Activated T-cell treated with anti-CD3 and anti-CD28 coated beads for 4 hours (primary cell): ENCODE data around the gene XK.
"Not testable (repeated sequence)": the region's sequence is repeated elsewhere in the genome, so short reads cannot be mapped to it uniquely, and the experiment has no call there.

Experiments
- DNase-seq: peaks from one replicate; pipeline ENCODE4 v3.0.0-alpha.2; 2020

Gene XK

DNA sequence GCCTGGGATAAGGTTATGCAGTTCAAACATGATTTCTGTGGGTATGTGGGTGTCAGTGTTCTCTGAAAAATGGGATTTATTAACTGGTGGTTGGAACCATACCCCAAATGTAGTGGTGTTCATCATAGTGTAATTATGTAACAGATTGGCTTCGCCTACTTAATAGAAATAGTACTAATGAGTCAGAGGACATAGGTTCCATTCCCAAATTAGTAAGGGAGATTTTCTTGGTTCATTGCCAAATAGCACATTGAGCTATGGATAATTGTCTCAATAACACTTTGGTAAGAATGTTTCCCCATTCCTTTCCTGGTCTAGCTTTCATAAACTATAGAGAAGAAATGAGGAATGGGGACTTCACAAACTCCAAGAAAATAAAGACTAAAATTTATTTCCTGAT lies 73.8 kb downstream of the XK start:
- DNase-seq: no peak

DNA sequence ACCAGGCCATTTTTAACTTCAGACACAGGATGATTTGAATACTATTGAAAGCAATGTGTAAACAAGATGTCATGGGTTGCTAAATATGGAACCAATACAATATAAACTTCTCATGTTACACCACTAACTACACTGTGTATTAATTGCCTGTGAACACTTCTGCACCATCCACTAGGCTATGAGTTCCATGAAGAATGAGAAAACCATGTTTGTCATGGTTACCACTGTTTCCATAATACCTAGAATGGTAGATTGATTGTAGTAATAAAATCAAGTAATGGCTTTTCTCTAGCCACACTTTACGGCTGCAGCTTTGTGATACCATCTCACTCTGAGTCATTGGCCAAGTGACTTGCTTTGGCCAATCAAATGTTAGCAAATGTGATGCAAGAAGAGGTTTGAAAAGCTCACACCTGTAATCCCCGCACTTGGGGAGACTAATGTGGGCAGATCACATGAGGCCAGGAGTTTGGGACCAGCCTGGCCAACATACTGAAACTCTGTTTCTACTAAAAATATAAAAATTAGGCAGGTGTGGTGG lies 74.4 kb downstream of the XK start:
- no peak for DNase-seq

GRCh38 chrX:37763400-37763799 lies 77.8 kb downstream of the XK start:
- DNase-seq: no peak

DNA sequence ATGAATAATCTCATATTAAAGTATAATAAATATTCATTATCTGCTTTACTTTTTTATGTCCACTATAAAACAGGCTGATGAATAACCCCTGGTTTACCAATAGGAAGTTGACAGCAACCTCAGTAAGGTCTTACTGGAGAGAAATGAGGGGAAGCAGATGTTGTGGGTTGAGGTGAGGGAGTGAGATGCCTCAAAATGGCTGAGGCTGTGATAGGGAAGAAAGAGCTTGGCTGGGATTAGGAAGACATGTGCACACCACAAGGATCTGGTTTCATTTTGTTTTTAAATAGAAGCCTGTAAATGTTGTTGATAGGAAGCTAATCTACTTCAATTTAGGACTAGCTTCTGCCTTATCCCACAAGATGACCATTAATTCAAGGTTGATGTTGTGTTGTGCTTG lies 79.9 kb downstream of the XK start:
- DNase-seq: no peak

DNA sequence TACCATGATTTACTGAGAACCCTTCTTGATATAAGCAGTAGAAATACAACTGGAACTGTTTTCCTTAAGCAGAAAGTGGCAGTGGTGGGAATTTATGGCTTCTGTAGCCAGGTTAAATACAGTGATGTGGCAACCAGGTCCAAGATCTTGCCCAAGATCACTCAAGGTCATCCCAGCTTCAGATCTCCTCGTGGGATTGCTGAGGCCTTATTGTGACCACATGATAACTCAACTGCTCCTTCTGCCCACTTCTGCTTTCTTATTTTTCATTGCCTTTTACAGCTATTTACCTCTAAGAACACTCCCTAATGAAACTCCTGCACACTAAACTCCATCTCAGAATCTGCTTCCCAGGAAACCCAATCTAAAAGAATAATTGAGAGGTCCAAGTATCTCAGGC lies 81.8 kb downstream of the XK start:
- DNase-seq: no peak

GRCh38 chrX:37768866-37769265 lies 83.3 kb downstream of the XK start:
- not testable (repeated sequence) for DNase-seq

DNA sequence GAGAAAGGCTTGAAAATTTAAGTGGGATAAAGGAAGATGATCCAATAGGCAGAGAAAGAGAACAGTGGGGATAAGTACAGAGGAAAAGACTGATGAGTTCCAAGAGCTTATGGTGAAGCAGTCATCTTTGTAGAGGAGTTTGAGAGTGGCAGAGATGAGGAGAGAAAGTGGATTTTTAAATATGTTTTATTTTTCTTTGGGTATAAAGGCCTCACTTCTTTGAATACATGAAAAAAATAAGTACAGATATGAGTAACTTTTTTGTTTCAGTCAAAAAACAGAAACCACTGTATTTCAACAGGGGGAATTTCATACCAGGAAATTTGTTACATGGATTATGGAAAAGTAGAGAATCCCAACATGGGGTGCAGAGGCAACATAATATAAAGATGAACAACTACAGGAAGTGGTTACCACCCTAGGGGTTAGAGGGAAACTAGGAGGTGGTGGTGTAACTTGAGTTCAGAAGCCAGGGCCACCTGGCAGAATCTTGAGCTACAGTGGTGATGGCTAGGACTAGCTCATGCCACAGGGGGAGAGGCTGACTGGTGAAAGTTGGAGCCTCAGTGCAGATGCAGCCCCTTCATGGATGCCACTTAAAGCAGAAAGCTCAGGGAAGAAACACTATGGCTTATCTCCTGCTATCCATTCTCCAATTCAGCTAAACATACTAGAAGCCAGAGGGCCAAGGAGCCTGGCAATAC lies 90.8 kb downstream of the XK start:
- no peak for DNase-seq

GRCh38 chrX:37776987-37777325 lies 91.4 kb downstream of the XK start:
- DNase-seq: no peak

DNA sequence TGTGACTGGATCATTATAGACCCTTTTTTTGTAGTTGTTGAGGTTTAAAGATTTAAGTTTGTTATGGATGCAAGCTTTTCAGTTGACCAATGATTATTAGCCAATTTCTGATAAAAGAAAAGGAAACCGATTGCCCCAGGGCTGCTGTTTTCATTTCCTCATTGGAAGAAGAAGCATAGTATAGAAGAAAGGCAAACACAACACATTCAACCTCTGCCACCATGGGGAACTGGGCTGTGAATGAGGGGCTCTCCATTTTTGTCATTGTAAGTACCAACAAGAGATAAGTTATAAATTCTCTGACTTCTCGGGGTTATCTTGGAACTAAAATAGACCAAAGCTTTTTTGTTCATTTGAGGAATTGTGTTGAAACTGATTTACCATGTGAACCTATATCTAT lies 94.3 kb downstream of the XK start, which contains the start of gene CYBB:
Gene CYBB (plus strand): TSS at position 203 of the 400 bp plus-strand sequence. CDS start 19 bp downstream, at position 222.
- DNase-seq: no peak

DNA sequence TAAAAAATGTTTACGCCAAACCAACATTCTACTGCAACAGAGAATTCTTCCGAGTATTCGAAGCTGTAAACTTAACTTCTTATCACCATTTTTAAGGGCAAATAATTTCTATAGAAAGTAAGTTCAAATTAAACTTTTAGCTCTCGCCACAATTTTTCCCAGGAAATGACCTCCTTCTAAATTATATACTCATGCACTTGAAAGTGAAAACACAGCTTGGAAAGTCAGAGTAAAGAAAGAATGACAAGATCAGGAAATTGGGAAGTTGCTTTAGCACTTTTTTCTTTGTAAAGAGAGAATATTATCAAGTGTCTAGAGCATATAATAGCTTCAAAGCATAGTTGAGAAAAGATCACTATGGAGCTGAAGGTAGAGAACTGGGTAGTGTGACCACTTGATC lies 95.5 kb downstream of the XK start:
- no peak for DNase-seq
